Measurements from ENCODE around the gene SAMD3. TPM values are rescaled to one million over a fixed set of nuclear protein-coding genes. Genes with fewer than 3 reads are reported as not detected.

The SAMD3 gene
- total and polyA plus RNA-seq, 2 of the 13 experiments (the other 11 are each of a cell fraction or from before 2014, with no cell fraction given), result not detected

DNA sequence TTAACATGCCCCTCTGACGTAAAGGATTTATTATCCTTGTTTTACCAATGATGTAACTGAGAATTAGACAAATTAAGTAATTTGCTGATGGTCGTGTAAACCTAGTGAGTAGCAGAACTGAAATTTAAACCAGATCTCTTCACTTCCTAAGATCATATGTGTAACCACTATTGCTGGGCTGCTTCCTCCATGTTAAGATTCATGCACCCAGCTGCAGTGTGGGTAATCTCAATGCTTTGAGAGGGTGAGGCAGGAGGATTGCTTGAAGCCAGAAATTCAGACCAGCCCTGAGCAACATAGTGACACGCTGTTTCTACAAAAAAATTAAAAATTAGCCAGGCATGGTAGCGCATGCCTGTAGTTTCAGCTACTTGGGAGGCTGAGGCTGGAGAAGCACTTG is 106.5 kb downstream of the SAMD3 start:
- Histone ChIP-seq H3K4me3 (replicated peaks in 1 of 3; ENCODE audit: insufficient read depth in 1 of 3, low read depth in 2 of 3, low read length in 3 of 3) (no peak overlapping the region), H2AFZ (ENCODE audit: low read length) (no peak overlapping the region), H3K27me3 (ENCODE audit: control insufficient read depth in 1 of 2, insufficient read depth in 2 of 2, low read length in 2 of 2) (no peaks in the 10 kb centered on the region), H3K9me3 (ENCODE audit: low read length) (no peaks in the 10 kb centered on the region), H3K4me1 (ENCODE audit: insufficient read depth, low read length) (no peaks in the 10 kb centered on the region), H3K4me2 (ENCODE audit: low read depth, low read length) (no peak overlapping the region), H4K20me1 (ENCODE audit: insufficient read depth, low read length) (no peaks in the 10 kb centered on the region), H3K27ac (ENCODE audit: extremely low read length, insufficient read depth, low read length) (no peak overlapping the region), H3K79me2 (ENCODE audit: insufficient read depth, low read length) (no peaks in the 10 kb centered on the region), H3K36me3 (replicated peaks in 1 of 2; ENCODE audit: control insufficient read depth in 1 of 2, insufficient read depth in 2 of 2, low read length in 2 of 2) (no peaks in the 10 kb centered on the region), H3K9ac (ENCODE audit: insufficient read depth, low read depth, low read length) (no peak overlapping the region)
- ChIA-PET CTCF (ENCODE audit: low intra/inter-chr PET ratio, low total read pairs) (no interaction called here), POLR2A (no interaction called here)
- BruUV-seq (replicated peaks), result no TSS peak
- intact Hi-C loops (cut with micrococcal nuclease; ENCODE audit: unreplicated experiment), result no loop called here
- TF ChIP-seq KDM1A (CRISPR knock-in tag; IDR thresholded peaks at IDR 0.05) (no peak), TP53 (CRISPR knock-in tag; conservative IDR thresholded peaks at IDR 0.05) (no peak), TBP (CRISPR knock-in tag; IDR thresholded peaks at IDR 0.05) (no peak), KLF11 (CRISPR knock-in tag; IDR thresholded peaks at IDR 0.05) (no peak), ZNF124 (CRISPR knock-in tag; IDR thresholded peaks at IDR 0.05) (no peak), ZNF335 (CRISPR knock-in tag; IDR thresholded peaks at IDR 0.05) (no peak), ZNF788 (CRISPR knock-in tag; IDR thresholded peaks at IDR 0.05; ENCODE audit: borderline replicate concordance) (no peak), ZNF136 (CRISPR knock-in tag; IDR thresholded peaks at IDR 0.05; ENCODE audit: low read depth) (no peak), ZNF547 (CRISPR knock-in tag; IDR thresholded peaks at IDR 0.05) (no peak), RFX3 (CRISPR knock-in tag; IDR thresholded peaks at IDR 0.05) (no peak), ZNF549 (CRISPR knock-in tag; IDR thresholded peaks at IDR 0.05) (no peak)
- TF ChIP-seq, protein P1, sequence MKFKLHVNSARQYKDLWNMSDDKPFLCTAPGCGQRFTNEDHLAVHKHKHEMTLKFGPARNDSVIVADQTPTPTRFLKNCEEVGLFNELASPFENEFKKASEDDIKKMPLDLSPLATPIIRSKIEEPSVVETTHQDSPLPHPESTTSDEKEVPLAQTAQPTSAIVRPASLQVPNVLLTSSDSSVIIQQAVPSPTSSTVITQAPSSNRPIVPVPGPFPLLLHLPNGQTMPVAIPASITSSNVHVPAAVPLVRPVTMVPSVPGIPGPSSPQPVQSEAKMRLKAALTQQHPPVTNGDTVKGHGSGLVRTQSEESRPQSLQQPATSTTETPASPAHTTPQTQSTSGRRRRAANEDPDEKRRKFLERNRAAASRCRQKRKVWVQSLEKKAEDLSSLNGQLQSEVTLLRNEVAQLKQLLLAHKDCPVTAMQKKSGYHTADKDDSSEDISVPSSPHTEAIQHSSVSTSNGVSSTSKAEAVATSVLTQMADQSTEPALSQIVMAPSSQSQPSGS (CRISPR knock-in tag; IDR thresholded peaks at IDR 0.05), result no peak
- TF ChIP-seq, protein P2, sequence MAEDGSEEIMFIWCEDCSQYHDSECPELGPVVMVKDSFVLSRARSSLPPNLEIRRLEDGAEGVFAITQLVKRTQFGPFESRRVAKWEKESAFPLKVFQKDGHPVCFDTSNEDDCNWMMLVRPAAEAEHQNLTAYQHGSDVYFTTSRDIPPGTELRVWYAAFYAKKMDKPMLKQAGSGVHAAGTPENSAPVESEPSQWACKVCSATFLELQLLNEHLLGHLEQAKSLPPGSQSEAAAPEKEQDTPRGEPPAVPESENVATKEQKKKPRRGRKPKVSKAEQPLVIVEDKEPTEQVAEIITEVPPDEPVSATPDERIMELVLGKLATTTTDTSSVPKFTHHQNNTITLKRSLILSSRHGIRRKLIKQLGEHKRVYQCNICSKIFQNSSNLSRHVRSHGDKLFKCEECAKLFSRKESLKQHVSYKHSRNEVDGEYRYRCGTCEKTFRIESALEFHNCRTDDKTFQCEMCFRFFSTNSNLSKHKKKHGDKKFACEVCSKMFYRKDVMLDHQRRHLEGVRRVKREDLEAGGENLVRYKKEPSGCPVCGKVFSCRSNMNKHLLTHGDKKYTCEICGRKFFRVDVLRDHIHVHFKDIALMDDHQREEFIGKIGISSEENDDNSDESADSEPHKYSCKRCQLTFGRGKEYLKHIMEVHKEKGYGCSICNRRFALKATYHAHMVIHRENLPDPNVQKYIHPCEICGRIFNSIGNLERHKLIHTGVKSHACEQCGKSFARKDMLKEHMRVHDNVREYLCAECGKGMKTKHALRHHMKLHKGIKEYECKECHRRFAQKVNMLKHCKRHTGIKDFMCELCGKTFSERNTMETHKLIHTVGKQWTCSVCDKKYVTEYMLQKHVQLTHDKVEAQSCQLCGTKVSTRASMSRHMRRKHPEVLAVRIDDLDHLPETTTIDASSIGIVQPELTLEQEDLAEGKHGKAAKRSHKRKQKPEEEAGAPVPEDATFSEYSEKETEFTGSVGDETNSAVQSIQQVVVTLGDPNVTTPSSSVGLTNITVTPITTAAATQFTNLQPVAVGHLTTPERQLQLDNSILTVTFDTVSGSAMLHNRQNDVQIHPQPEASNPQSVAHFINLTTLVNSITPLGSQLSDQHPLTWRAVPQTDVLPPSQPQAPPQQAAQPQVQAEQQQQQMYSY (CRISPR knock-in tag; IDR thresholded peaks at IDR 0.05), result no peak
- no peak for DNase-seq (ENCODE audit: low spot score)
- 40% methylated on average over 4 of the region's 4 CpGs for WGBS (ENCODE audit: low lambda C conversion rate)
- in situ Hi-C loops (cut with HindIII; ENCODE audit: extremely low pct_ligation_motif_present, low pct_unique_long_range_greater_than_20kb), result no loop called here
- no peak for ATAC-seq
- no peak for FAIRE-seq
